Mammary epithelial cell (primary cell): ENCODE results near the gene SORL1-AS1.

ENCODE experiments used
- CTCF ChIP-seq, 2 donors: IDR thresholded peaks in 1 of 2; conservative IDR thresholded peaks in 1 of 2; 2 replicates each; pipeline ENCODE4 v1.5.1; 2011 to 2012; ENCODE audit warnings: inconsistent platforms in 2 of 2, low read length in 2 of 2, mild to moderate bottlenecking in 2 of 2, control low read depth in 1 of 2, low read depth in 1 of 2; ENCODE audit not compliant: insufficient read depth in 1 of 2; ENCODE audit errors: extremely low read depth in 1 of 2
- EZH2 ChIP-seq: IDR thresholded peaks from 2 replicates; pipeline ENCODE4 v1.6.1; 2012; ENCODE audit warnings: low read length, inconsistent platforms, borderline replicate concordance

GRCh38 chr11:121456816-121457431 is 4.2 kb upstream of the SORL1-AS1 start:
- TF ChIP-seq CTCF (conservative IDR thresholded peaks at IDR 0.05 in 1 of 2, IDR thresholded peaks at IDR 0.05 in 1 of 2; ENCODE audit: extremely low read depth in 1 of 2, insufficient read depth in 1 of 2, low read depth in 1 of 2, low read length in 2 of 2) = no peak
- no peak for TF ChIP-seq EZH2
